Neuronal stem cell (in vitro differentiated cells): ENCODE results near the gene TCF7L1.
A peak's percentile ranks its signal among the peaks of the same experiment; 100 is the strongest.

Experiments
- DNase-seq: peaks from one replicate; pipeline ENCODE4 v3.0.0-alpha.2; 2013; ENCODE audit warnings: low spot score
- H2AFZ ChIP-seq: one replicate; pipeline ENCODE4 v1.6.1; 2013; ENCODE audit warnings: mild to moderate bottlenecking, low read length, inconsistent platforms
- H2AK5ac ChIP-seq: 2 replicates; pipeline ENCODE4 v1.6.1; 2013; ENCODE audit warnings: low read depth, mild to moderate bottlenecking, inconsistent platforms, low read length, moderate library complexity, mixed read lengths
- H2BK120ac ChIP-seq: 2 replicates; pipeline ENCODE4 v1.6.1; 2013; ENCODE audit warnings: low read depth, mild to moderate bottlenecking, inconsistent platforms, low read length, moderate library complexity, mixed read lengths
- H2BK12ac ChIP-seq: one replicate; pipeline ENCODE4 v1.6.1; 2013; ENCODE audit warnings: low read length, inconsistent platforms
- H2BK15ac ChIP-seq: 2 replicates; pipeline ENCODE4 v1.6.1; 2013; ENCODE audit warnings: mild to moderate bottlenecking, low read length, inconsistent platforms, mixed read lengths
- H2BK5ac ChIP-seq: one replicate; pipeline ENCODE4 v1.6.1; 2013; ENCODE audit warnings: inconsistent platforms, mild to moderate bottlenecking, low read length, moderate library complexity
- H3K14ac ChIP-seq: one replicate; pipeline ENCODE4 v1.6.1; 2013; ENCODE audit warnings: low read length, inconsistent platforms
- H3K18ac ChIP-seq: 2 replicates; pipeline ENCODE4 v1.6.1; 2013; ENCODE audit warnings: low read length, inconsistent platforms
- H3K23ac ChIP-seq: 2 replicates; pipeline ENCODE4 v1.6.1; 2013; ENCODE audit warnings: low read depth, mild to moderate bottlenecking, mixed read lengths, low read length, inconsistent platforms; ENCODE audit not compliant: poor library complexity
- H3K27ac ChIP-seq: replicated peaks from 3 replicates; pipeline ENCODE4 v1.5.1; 2013; ENCODE audit warnings: low read length, inconsistent platforms
- H3K27me3 ChIP-seq, 3 experiments: 2 replicates each; pipeline ENCODE4 v1.6.1; 2013; ENCODE audit warnings: low read length in 3 of 3, mild to moderate bottlenecking in 2 of 3, inconsistent platforms in 1 of 3, low read depth in 1 of 3, mixed read lengths in 1 of 3, moderate library complexity in 1 of 3; ENCODE audit not compliant: control insufficient read depth in 3 of 3, insufficient read depth in 3 of 3
- H3K36me3 ChIP-seq, 2 donors: replicated peaks in 1 of 2; 2 replicates each; pipeline ENCODE4 v1.6.1; 2013; ENCODE audit warnings: low read length in 2 of 2; ENCODE audit not compliant: control insufficient read depth in 2 of 2, insufficient read depth in 2 of 2
- H3K4ac ChIP-seq: 2 replicates; pipeline ENCODE4 v1.6.1; 2013; ENCODE audit warnings: inconsistent platforms, mild to moderate bottlenecking, low read length, moderate library complexity
- H3K4me1 ChIP-seq, 2 donors: 1 replicate in 1 of 2; 2 replicates in 1 of 2; pipeline ENCODE4 v1.6.1; 2013; ENCODE audit warnings: low read length in 2 of 2, low read depth in 1 of 2; ENCODE audit not compliant: control insufficient read depth in 2 of 2, insufficient read depth in 1 of 2
- H3K4me2 ChIP-seq: one replicate; pipeline ENCODE4 v1.6.1; 2013; ENCODE audit warnings: mild to moderate bottlenecking, low read length, inconsistent platforms; ENCODE audit not compliant: insufficient read depth, poor library complexity, severe bottlenecking
- H3K4me3 ChIP-seq, 2 donors: 2 replicates each; pipeline ENCODE4 v1.5.1; 2013; ENCODE audit warnings: low read length in 2 of 2, mild to moderate bottlenecking in 2 of 2, inconsistent platforms in 1 of 2, moderate library complexity in 1 of 2
- H3K79me1 ChIP-seq: one replicate; pipeline ENCODE4 v1.6.1; 2013; ENCODE audit warnings: low read depth, mild to moderate bottlenecking, inconsistent platforms, low read length, moderate library complexity
- H3K9ac ChIP-seq: one replicate; pipeline ENCODE4 v1.6.1; 2013; ENCODE audit warnings: mild to moderate bottlenecking, low read depth, low read length, inconsistent platforms; ENCODE audit not compliant: poor library complexity
- H3K9me3 ChIP-seq, 2 donors: replicated peaks in 1 of 2; 2 replicates each; pipeline versions ENCODE3 to v1.6.1; 2013; ENCODE audit warnings: low read length in 2 of 2, mild to moderate bottlenecking in 2 of 2, inconsistent platforms in 1 of 2, low read depth in 1 of 2, mixed read lengths in 1 of 2, moderate library complexity in 1 of 2; ENCODE audit not compliant: control insufficient read depth in 2 of 2, insufficient read depth in 1 of 2
- H4K8ac ChIP-seq: one replicate; pipeline ENCODE4 v1.6.1; 2013; ENCODE audit warnings: low read depth, mild to moderate bottlenecking, inconsistent platforms, low read length, moderate library complexity
- H4K91ac ChIP-seq: one replicate; pipeline ENCODE4 v1.6.1; 2013; ENCODE audit warnings: low read length, low read depth, mild to moderate bottlenecking, inconsistent platforms; ENCODE audit not compliant: poor library complexity
- WGBS, 2 donors: extraction: QIAGEN DNeasy Blood & Tissue Kit; methylation state at CpG; one replicate each; pipeline ENCODE4 v1.1.7; 2013; ENCODE audit warnings: missing lambda C conversion rate in 2 of 2, mixed read lengths in 1 of 2; ENCODE audit not compliant: insufficient read length in 2 of 2, insufficient replicate concordance in 1 of 2; ENCODE audit errors: extremely low coverage in 2 of 2; 5-methylcytosine and 5-hydroxymethylcytosine counted together

The TCF7L1 gene

GRCh38 chr2:85269959-85270358 lies 136.8 kb downstream of the TCF7L1 start:
- Histone ChIP-seq H3K9me3 (no peaks in the 10 kb centered on the region), H2BK12ac (no peak overlapping the region), H3K4me3 (no peak overlapping the region), H3K27ac (no peak overlapping the region), H2BK5ac (no peak overlapping the region), H3K27me3 (no peaks in the 10 kb centered on the region), H3K4ac (no peak overlapping the region), H2AFZ (no peak overlapping the region), H2AK5ac (no peak overlapping the region), H3K36me3 (peaks cover 2 to 3% of the 10 kb centered on the region in 2 donors), H3K18ac (no peak overlapping the region), H4K91ac (no peak overlapping the region), H3K9ac (no peak overlapping the region), H4K8ac (no peak overlapping the region), H2BK15ac (no peak overlapping the region), H2BK120ac (no peak overlapping the region), H3K4me1 (peaks cover 3 to 12% of the 10 kb centered on the region in 2 donors), H3K14ac (no peak overlapping the region), H3K23ac (no peak overlapping the region), H3K79me1 (peaks cover 2% of the 10 kb centered on the region), H3K4me2 (no peak overlapping the region)
- whole genome bisulfite sequencing, 2 donors = no CpG with 5 or more reads among the region's 6 CpGs
- no peak for DNase-seq

- Histone ChIP-seq H2BK15ac (no peak overlapping the region), H3K9me3 (no peaks in the 10 kb centered on the region), H3K4ac (no peak overlapping the region), H4K8ac (no peak overlapping the region), H3K4me1 (peaks cover 0 to 10% of the 10 kb centered on the region in 2 donors), H3K36me3 (peaks cover 2 to 3% of the 10 kb centered on the region in 2 donors), H2AK5ac (no peak overlapping the region), H3K27ac (no peak overlapping the region), H3K23ac (no peak overlapping the region), H2BK120ac (no peak overlapping the region), H2AFZ (no peak overlapping the region), H2BK12ac (no peak overlapping the region), H2BK5ac (no peak overlapping the region), H3K4me3 (no peak overlapping the region), H3K79me1 (no peaks in the 10 kb centered on the region), H3K4me2 (no peak overlapping the region), H3K18ac (no peak overlapping the region), H4K91ac (no peak overlapping the region), H3K9ac (no peak overlapping the region), H3K27me3 (no peaks in the 10 kb centered on the region), H3K14ac (no peak overlapping the region)
- DNase-seq = no peak
- WGBS, 2 donors = no CpG with 5 or more reads among the region's 6 CpGs
These were observed 139.2 kb downstream of the TCF7L1 start for GRCh38 chr2:85272357-85272756.

GRCh38 chr2:85273738-85274731 lies 140.8 kb downstream of the TCF7L1 start:
- H2BK120ac ChIP-seq = no peak overlapping the region
- H2BK12ac ChIP-seq = no peak overlapping the region
- H3K79me1 ChIP-seq = no peaks in the 10 kb centered on the region
- no peak overlapping the region for H2BK15ac ChIP-seq
- H3K4me2 ChIP-seq = no peak overlapping the region
- H3K9me3 ChIP-seq = no peaks in the 10 kb centered on the region
- H3K27me3 ChIP-seq = no peaks in the 10 kb centered on the region
- H4K8ac ChIP-seq = no peak overlapping the region
- H3K27ac ChIP-seq = no peak overlapping the region
- H3K36me3 ChIP-seq = peaks cover 2 to 3% of the 10 kb centered on the region in 2 donors
- H3K23ac ChIP-seq = peak overlapping the region; percentile 34
- H4K91ac ChIP-seq = no peak overlapping the region
- DNase-seq = no peak
- peaks cover 3 to 17% of the 10 kb centered on the region in 2 donors for H3K4me1 ChIP-seq
- H3K4me3 ChIP-seq = no peak overlapping the region
- H2AFZ ChIP-seq = no peak overlapping the region
- peak overlapping the region; percentile 15 for H3K18ac ChIP-seq
- H2AK5ac ChIP-seq = peak overlapping the region; percentile 32
- no CpG with 5 or more reads among the region's 21 CpGs for WGBS, 2 donors
- no peak overlapping the region for H2BK5ac ChIP-seq
- no peak overlapping the region for H3K9ac ChIP-seq
- peak overlapping the region; percentile 58 for H3K14ac ChIP-seq
- no peak overlapping the region for H3K4ac ChIP-seq

- no peak overlapping the region for H3K27ac ChIP-seq
- H3K4ac ChIP-seq = no peak overlapping the region
- peaks cover 3 to 15% of the 10 kb centered on the region in 2 donors for H3K4me1 ChIP-seq
- DNase-seq = no peak
- no peak overlapping the region for H2BK15ac ChIP-seq
- H3K27me3 ChIP-seq = no peaks in the 10 kb centered on the region
- no peaks in the 10 kb centered on the region for H3K9me3 ChIP-seq
- H3K4me3 ChIP-seq = no peak overlapping the region
- no CpG with 5 or more reads among the region's 9 CpGs for WGBS, 2 donors
- H3K36me3 ChIP-seq = peaks cover 2 to 3% of the 10 kb centered on the region in 2 donors
- no peak overlapping the region for H2BK5ac ChIP-seq
- no peak overlapping the region for H3K14ac ChIP-seq
- no peak overlapping the region for H2AK5ac ChIP-seq
- H2BK120ac ChIP-seq = no peak overlapping the region
- H2AFZ ChIP-seq = no peak overlapping the region
- H4K8ac ChIP-seq = no peak overlapping the region
- no peak overlapping the region for H4K91ac ChIP-seq
- H3K23ac ChIP-seq = no peak overlapping the region
- no peak overlapping the region for H2BK12ac ChIP-seq
- H3K18ac ChIP-seq = no peak overlapping the region
- no peaks in the 10 kb centered on the region for H3K79me1 ChIP-seq
- H3K4me2 ChIP-seq = no peak overlapping the region
- H3K9ac ChIP-seq = no peak overlapping the region
These were observed 142.9 kb downstream of the TCF7L1 start for GRCh38 chr2:85275984-85276540.
